DND-41 (cell line): ENCODE measurements around the gene DEFB124.

Experiments
- EZH2 ChIP-seq: IDR thresholded peaks from 3 replicates; pipeline ENCODE4 v1.6.1; 2012; ENCODE audit warnings: borderline replicate concordance, low read depth, mild to moderate bottlenecking, moderate library complexity, low read length, inconsistent platforms; ENCODE audit not compliant: severe bottlenecking
- TF ChIP-seq, protein P1 (sequence below): IDR thresholded peaks from 2 replicates; pipeline ENCODE4 v1.5.1; 2012; ENCODE audit warnings: borderline replicate concordance, low read length, moderate library complexity, mild to moderate bottlenecking; ENCODE audit not compliant: poor library complexity, severe bottlenecking; ENCODE audit errors: extremely low read depth

DNA sequence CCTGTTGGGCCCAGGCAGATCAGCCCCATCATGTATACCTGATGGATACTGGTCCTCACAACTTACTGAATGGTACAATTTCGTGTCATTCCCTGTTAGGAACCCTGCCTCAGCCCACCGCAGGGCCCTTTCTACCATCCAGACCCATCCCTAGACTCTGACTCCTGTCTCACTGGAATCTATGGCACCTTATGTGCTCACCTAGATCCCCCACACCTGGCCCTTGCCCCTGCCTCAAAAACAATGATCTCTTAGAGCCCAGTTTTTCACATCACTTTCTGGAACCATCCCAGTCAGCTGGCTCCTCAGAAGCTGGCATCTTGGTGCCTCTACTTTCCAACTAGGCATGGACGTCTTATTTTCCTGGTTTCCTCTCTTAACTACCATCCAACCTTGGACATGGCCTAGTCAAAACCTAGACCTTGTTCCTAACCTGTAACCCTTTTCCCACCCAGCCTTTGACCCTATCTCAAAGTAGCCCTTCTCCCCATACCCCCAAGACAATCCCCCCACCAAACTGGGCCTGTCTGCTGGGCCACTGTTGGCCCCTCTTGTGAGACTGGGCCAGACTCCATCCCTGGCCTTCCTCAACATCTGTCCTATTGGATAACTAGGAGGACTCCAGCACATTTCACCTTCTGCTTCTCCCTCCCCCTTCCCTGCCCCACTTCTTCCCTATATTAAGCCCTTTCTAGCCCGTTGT, 40.3 kb upstream of the DEFB124 start:
- TF ChIP-seq, protein P1, sequence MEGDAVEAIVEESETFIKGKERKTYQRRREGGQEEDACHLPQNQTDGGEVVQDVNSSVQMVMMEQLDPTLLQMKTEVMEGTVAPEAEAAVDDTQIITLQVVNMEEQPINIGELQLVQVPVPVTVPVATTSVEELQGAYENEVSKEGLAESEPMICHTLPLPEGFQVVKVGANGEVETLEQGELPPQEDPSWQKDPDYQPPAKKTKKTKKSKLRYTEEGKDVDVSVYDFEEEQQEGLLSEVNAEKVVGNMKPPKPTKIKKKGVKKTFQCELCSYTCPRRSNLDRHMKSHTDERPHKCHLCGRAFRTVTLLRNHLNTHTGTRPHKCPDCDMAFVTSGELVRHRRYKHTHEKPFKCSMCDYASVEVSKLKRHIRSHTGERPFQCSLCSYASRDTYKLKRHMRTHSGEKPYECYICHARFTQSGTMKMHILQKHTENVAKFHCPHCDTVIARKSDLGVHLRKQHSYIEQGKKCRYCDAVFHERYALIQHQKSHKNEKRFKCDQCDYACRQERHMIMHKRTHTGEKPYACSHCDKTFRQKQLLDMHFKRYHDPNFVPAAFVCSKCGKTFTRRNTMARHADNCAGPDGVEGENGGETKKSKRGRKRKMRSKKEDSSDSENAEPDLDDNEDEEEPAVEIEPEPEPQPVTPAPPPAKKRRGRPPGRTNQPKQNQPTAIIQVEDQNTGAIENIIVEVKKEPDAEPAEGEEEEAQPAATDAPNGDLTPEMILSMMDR: no peak
- no peak for TF ChIP-seq EZH2
